ENCODE data around the gene NUP37. TPM values are rescaled to one million over a fixed set of nuclear protein-coding genes. Genes with fewer than 3 reads are reported as not detected.

The NUP37 gene, protein sequence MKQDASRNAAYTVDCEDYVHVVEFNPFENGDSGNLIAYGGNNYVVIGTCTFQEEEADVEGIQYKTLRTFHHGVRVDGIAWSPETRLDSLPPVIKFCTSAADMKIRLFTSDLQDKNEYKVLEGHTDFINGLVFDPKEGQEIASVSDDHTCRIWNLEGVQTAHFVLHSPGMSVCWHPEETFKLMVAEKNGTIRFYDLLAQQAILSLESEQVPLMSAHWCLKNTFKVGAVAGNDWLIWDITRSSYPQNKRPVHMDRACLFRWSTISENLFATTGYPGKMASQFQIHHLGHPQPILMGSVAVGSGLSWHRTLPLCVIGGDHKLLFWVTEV
- total RNA-seq: 42.8 and 89.4 TPM in 2 replicates

DNA sequence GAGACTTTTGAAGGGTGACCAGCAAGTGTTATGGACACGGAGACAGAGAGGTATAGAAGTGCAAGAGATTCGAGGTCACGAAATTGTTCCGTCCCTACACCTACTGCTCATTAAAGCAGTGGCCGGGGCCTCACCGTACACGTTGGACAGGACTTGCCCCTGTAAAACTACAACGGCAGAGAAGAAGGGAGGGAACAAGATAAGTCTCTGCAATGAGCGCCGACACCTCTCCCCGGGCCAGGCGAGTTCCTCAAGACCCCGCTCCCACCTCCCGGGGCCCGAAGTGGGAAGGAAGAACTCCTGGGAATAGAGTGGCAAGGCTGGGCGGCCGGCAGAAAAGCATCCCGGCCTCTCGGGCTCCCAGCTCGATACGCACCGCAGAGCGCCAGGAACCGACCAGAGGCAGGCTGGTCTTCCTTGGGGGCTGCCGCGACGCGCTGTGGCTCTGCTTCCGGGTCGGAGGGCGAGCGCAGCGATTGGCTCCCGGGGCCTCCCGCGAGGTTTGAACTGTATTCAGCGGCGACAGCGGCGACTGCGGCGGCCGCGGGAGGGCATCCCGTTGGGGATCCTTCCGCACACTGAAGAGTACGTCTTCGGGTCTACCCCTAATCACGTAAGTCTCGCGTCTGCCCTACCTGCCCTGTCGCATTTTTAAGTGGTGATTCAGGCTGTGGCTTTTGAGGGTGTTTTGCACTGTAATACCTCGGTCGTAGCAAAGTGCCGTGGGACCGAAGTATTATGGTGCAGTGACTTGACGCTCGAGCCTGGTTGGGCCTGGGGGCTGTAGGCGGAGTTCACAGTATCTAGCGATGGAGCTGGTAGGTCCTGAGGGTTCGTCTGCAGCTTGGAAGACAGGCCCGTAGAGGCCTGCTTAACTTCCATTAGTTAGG is at the start of gene NUP37, which contains the start of gene PARPBP:
TSS of gene NUP37 (minus strand) at position 441 of the 890 bp plus-strand sequence. CDS start 1,596 bp downstream, outside the sequence.
TSS of gene PARPBP (plus strand) at position 510 of the 890 bp plus-strand sequence. CDS start 3,706 bp downstream, outside the sequence.

DNA sequence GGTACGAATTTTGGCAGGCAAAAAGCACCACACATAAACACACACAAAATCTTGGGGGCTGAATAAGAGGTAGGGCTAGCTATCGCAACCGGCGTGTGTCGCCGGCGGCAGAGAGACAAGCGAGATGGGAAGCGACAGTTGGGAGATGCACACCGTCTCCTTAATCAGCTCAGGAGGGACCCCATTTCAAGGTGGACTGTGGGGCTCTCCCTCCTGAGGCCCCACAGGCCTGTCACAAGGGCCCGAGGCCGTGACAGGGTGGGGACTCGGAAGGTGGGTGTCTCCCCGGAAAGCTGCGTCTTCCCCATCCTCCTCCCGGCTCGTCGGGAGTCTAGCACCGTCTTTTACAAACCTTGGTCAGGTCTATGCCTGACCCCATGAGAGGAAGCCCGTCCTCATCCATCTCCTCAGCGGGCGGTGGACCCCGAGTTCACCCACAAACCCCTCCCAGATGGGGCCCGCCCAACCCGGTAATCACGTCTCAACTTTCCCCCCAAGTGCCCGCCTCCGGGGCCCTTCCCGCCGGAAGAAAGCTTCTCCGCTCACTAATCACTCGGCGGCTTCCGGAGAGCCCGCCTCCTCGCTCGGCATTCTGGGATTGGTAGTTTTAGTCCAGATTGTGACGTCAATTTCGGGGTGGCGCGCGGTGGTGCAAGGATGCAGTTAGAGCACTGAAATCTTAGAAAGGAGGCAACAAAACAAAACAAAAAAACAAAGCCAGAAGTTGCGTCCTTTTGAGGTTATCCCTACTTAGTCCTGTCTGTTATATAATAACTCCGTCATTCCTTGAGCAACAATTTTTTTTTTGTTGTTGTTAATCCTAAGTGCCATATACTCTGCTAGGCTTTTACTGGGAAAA is 58.1 kb downstream of the NUP37 start, which contains the start of gene WASHC3:
TSS of gene WASHC3 (minus strand) at position 432 of the 859 bp plus-strand sequence. CDS start at position 403, 29 bp downstream.

Other genes with a start within 250 kb of the NUP37 start
- gene DRAM1, start 242.5 kb downstream of the NUP37 start, total RNA-seq: 42.0 and 112 TPM in 2 replicates
- gene WASHC3, start 58.1 kb downstream of the NUP37 start, total RNA-seq: 138 and 192 TPM in 2 replicates
- 4.8 and 23.6 TPM in 2 replicates for gene PARPBP, start 69 bp upstream of the NUP37 start, total RNA-seq
- gene PMCH, start 77.7 kb upstream of the NUP37 start, total RNA-seq: not detected in 2 replicates

All from smooth muscle cell of trachea (primary cell).